ENCODE measurements around the gene KCNF1.

GRCh38 chr2:10956006-10956790 lies 44.5 kb downstream of the KCNF1 start:
- TF ChIP-seq CTCF (IDR thresholded peaks at IDR 0.05; ENCODE audit: insufficient read depth, low read depth, low read length) (no peak), EZH2 (IDR thresholded peaks at IDR 0.05; ENCODE audit: insufficient read depth, low read length) (no peak)
